Right lobe of liver (tissue), 4 donors: ENCODE data around the gene RWDD1.

Experiments
- POLR2A ChIP-seq: fragments of 450-650 bp; IDR thresholded peaks from one replicate; pipeline ENCODE4 v1.6.1; 2017; ENCODE audit warnings: antibody characterized with exemption, mild to moderate bottlenecking
- TF ChIP-seq, protein P1 (sequence below), 4 donors: fragments of 200-600 bp in 3 of 4; fragments of 450-650 bp in 1 of 4; IDR thresholded peaks; one replicate each; pipeline versions ENCODE4 v1.5.1 to v1.8.0; 2016 to 2022; ENCODE audit warnings: antibody characterized with exemption in 4 of 4, mild to moderate bottlenecking in 2 of 4
- donor health status: DM: no; HTN: no; CAD: no.
- donor health status: DM: no; HTN: no; CAD: no.
- donor health status: DM: no; HTN: yes; CAD: no.

DNA sequence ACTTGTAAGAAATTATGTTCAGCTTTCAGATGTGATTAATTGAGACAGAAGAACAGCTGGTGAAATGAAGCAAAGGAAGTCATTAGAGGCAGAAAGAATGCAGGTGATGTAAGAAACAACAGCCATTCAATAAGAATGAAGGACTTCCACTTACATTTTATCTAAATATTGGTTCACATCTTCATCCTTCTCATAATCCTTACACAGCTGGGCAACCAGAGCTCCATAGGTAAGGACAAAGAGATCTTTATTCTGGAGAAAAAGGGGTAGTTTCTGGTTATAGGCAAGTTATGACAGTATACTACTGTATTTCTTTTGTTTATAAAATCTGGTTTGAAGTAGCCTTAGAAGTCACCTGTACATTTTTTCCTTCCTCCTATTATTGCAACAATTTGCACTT is 28.2 kb upstream of the RWDD1 start:
- no peak for TF ChIP-seq POLR2A
- TF ChIP-seq, protein P1, sequence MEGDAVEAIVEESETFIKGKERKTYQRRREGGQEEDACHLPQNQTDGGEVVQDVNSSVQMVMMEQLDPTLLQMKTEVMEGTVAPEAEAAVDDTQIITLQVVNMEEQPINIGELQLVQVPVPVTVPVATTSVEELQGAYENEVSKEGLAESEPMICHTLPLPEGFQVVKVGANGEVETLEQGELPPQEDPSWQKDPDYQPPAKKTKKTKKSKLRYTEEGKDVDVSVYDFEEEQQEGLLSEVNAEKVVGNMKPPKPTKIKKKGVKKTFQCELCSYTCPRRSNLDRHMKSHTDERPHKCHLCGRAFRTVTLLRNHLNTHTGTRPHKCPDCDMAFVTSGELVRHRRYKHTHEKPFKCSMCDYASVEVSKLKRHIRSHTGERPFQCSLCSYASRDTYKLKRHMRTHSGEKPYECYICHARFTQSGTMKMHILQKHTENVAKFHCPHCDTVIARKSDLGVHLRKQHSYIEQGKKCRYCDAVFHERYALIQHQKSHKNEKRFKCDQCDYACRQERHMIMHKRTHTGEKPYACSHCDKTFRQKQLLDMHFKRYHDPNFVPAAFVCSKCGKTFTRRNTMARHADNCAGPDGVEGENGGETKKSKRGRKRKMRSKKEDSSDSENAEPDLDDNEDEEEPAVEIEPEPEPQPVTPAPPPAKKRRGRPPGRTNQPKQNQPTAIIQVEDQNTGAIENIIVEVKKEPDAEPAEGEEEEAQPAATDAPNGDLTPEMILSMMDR (IDR thresholded peaks at IDR 0.05), result no peak
